ENCODE data around the gene CALN1.

Gene CALN1

GRCh38 chr7:72435366-72435765, 23.2 kb upstream of the CALN1 start:
- H3K27ac ChIP-seq (ENCODE audit: extremely low read depth, low read depth, low read length) = no peak overlapping the region
- no peak for TF ChIP-seq ZNF155 (tag by site-specific recombination; IDR thresholded peaks at IDR 0.05)
- no peak for TF ChIP-seq ZNF701 (tag by site-specific recombination; IDR thresholded peaks at IDR 0.05)
- TF ChIP-seq ZNF404 (tag by site-specific recombination; IDR thresholded peaks at IDR 0.05) = no peak
- TF ChIP-seq ZXDB (tag by site-specific recombination; IDR thresholded peaks at IDR 0.05) = no peak
- no peak for TF ChIP-seq ZNF837 (tag by site-specific recombination; IDR thresholded peaks at IDR 0.05)
- no peak for TF ChIP-seq YY1 (tag by site-specific recombination; IDR thresholded peaks at IDR 0.05)
- TF ChIP-seq HOXD13 (CRISPR knock-in tag; IDR thresholded peaks at IDR 0.05; ENCODE audit: borderline replicate concordance) = no peak
- no peak for TF ChIP-seq ZNF521 (tag by site-specific recombination; IDR thresholded peaks at IDR 0.05)
- no peak for TF ChIP-seq ZNF529 (tag by site-specific recombination; IDR thresholded peaks at IDR 0.05; ENCODE audit: insufficient replicate concordance)
- TF ChIP-seq, protein P1, sequence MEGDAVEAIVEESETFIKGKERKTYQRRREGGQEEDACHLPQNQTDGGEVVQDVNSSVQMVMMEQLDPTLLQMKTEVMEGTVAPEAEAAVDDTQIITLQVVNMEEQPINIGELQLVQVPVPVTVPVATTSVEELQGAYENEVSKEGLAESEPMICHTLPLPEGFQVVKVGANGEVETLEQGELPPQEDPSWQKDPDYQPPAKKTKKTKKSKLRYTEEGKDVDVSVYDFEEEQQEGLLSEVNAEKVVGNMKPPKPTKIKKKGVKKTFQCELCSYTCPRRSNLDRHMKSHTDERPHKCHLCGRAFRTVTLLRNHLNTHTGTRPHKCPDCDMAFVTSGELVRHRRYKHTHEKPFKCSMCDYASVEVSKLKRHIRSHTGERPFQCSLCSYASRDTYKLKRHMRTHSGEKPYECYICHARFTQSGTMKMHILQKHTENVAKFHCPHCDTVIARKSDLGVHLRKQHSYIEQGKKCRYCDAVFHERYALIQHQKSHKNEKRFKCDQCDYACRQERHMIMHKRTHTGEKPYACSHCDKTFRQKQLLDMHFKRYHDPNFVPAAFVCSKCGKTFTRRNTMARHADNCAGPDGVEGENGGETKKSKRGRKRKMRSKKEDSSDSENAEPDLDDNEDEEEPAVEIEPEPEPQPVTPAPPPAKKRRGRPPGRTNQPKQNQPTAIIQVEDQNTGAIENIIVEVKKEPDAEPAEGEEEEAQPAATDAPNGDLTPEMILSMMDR (tag by site-specific recombination; IDR thresholded peaks at IDR 0.05) = no peak
- H3K9me3 ChIP-seq (ENCODE audit: control insufficient read depth, insufficient read depth, low read depth, low read length) = no peaks in the 10 kb centered on the region
- H3K4me1 ChIP-seq (ENCODE audit: control insufficient read depth, insufficient read depth, low read length) = no peaks in the 10 kb centered on the region
- H3K36me3 ChIP-seq (ENCODE audit: control insufficient read depth in 2 of 2, insufficient read depth in 1 of 2, low read length in 2 of 2) = no peaks in the 10 kb centered on the region
- ChIA-PET CTCF (no interaction called here), POLR2A (no interaction called here)
- H3K4me3 ChIP-seq (ENCODE audit: low read depth, low read length) = no peak overlapping the region

DNA sequence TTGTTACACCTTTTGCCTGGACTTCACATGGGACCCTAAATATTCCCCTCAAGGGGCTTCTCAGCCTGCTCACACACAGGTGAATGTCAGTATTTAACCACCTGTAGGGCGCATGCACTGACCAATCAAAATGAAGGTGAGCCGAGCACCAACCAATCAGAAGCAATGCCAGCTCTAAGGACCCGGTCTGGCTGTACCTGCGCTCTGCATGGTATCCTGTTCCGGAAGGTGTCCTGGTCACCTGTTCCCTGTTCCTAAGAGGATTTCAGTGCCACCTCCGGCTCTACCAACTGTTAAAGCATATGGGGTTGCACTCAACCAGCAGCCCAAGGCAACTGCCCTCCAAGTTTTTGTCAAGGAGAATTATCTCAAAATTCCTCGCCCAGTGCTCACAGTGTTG, 18.4 kb upstream of the CALN1 start:
- TF ChIP-seq SP7 (tag by site-specific recombination; IDR thresholded peaks at IDR 0.05) (no peak), ZNF10 (tag by site-specific recombination; IDR thresholded peaks at IDR 0.05) (no peak), SALL2 (tag by site-specific recombination; IDR thresholded peaks at IDR 0.05; ENCODE audit: borderline replicate concordance) (no peak), ZNF707 (tag by site-specific recombination; IDR thresholded peaks at IDR 0.05) (no peak), ZNF175 (tag by site-specific recombination; IDR thresholded peaks at IDR 0.05) (no peak), ZNF221 (tag by site-specific recombination; IDR thresholded peaks at IDR 0.05; ENCODE audit: borderline replicate concordance) (no peak), REST (tag by site-specific recombination; IDR thresholded peaks at IDR 0.05) (no peak), BCL11B (tag by site-specific recombination; IDR thresholded peaks at IDR 0.05; ENCODE audit: low read depth) (no peak), ZNF37A (tag by site-specific recombination; IDR thresholded peaks at IDR 0.05) (no peak), MYNN (tag by site-specific recombination; IDR thresholded peaks at IDR 0.05; ENCODE audit: borderline replicate concordance) (no peak), ZNF76 (tag by site-specific recombination; IDR thresholded peaks at IDR 0.05; ENCODE audit: borderline replicate concordance, low read depth) (no peak), ZNF701 (tag by site-specific recombination; IDR thresholded peaks at IDR 0.05) (no peak), ZBTB8A (tag by site-specific recombination; IDR thresholded peaks at IDR 0.05) (no peak)
- TF ChIP-seq, protein P2, sequence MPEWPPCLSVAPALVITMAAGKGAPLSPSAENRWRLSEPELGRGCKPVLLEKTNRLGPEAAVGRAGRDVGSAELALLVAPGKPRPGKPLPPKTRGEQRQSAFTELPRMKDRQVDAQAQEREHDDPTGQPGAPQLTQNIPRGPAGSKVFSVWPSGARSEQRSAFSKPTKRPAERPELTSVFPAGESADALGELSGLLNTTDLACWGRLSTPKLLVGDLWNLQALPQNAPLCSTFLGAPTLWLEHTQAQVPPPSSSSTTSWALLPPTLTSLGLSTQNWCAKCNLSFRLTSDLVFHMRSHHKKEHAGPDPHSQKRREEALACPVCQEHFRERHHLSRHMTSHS (tag by site-specific recombination; IDR thresholded peaks at IDR 0.05) = no peak
- TF ChIP-seq, protein P3, sequence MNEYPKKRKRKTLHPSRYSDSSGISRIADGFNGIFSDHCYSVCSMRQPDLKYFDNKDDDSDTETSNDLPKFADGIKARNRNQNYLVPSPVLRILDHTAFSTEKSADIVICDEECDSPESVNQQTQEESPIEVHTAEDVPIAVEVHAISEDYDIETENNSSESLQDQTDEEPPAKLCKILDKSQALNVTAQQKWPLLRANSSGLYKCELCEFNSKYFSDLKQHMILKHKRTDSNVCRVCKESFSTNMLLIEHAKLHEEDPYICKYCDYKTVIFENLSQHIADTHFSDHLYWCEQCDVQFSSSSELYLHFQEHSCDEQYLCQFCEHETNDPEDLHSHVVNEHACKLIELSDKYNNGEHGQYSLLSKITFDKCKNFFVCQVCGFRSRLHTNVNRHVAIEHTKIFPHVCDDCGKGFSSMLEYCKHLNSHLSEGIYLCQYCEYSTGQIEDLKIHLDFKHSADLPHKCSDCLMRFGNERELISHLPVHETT (tag by site-specific recombination; IDR thresholded peaks at IDR 0.05) = no peak
- TF ChIP-seq, protein P4, sequence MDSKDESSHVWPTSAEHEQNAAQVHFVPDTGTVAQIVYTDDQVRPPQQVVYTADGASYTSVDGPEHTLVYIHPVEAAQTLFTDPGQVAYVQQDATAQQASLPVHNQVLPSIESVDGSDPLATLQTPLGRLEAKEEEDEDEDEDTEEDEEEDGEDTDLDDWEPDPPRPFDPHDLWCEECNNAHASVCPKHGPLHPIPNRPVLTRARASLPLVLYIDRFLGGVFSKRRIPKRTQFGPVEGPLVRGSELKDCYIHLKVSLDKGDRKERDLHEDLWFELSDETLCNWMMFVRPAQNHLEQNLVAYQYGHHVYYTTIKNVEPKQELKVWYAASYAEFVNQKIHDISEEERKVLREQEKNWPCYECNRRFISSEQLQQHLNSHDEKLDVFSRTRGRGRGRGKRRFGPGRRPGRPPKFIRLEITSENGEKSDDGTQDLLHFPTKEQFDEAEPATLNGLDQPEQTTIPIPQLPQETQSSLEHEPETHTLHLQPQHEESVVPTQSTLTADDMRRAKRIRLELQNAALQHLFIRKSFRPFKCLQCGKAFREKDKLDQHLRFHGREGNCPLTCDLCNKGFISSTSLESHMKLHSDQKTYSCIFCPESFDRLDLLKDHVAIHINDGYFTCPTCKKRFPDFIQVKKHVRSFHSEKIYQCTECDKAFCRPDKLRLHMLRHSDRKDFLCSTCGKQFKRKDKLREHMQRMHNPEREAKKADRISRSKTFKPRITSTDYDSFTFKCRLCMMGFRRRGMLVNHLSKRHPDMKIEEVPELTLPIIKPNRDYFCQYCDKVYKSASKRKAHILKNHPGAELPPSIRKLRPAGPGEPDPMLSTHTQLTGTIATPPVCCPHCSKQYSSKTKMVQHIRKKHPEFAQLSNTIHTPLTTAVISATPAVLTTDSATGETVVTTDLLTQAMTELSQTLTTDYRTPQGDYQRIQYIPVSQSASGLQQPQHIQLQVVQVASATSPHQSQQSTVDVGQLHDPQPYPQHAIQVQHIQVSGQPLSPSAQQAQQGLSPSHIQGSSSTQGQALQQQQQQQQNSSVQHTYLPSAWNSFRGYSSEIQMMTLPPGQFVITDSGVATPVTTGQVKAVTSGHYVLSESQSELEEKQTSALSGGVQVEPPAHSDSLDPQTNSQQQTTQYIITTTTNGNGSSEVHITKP (tag by site-specific recombination; IDR thresholded peaks at IDR 0.05) = no peak
- ChIA-PET POLR2A (no interaction called here), CTCF (no interaction called here)
- H3K4me3 ChIP-seq (ENCODE audit: low read depth, low read length) = no peak overlapping the region
- H3K36me3 ChIP-seq (ENCODE audit: control insufficient read depth in 2 of 2, insufficient read depth in 1 of 2, low read length in 2 of 2) = no peaks in the 10 kb centered on the region
- H3K27ac ChIP-seq (ENCODE audit: extremely low read depth, low read depth, low read length) = no peak overlapping the region
- H3K4me1 ChIP-seq (ENCODE audit: control insufficient read depth, insufficient read depth, low read length) = no peaks in the 10 kb centered on the region
- no peaks in the 10 kb centered on the region for H3K9me3 ChIP-seq (ENCODE audit: control insufficient read depth, insufficient read depth, low read depth, low read length)
